GM23338 (cell line): ENCODE results near the gene KRT31. TPM values are rescaled to one million over a fixed set of nuclear protein-coding genes. Genes with fewer than 3 reads are reported as not detected.

Experiments used
- ATAC-seq: fragments of 200-7000 bp; cut with Tn5 transposase; 3 replicates; pipeline ENCODE4 v1.9.1; 2020
- DNase-seq: peaks from one replicate; pipeline ENCODE4 v3.0.0-alpha.2; 2015; ENCODE audit warnings: low spot score
- H2AFZ ChIP-seq: fragments of 200-600 bp; sonication (generic); 2 replicates; pipeline ENCODE4 v1.8.0; 2016; ENCODE audit warnings: antibody characterized with exemption, mild to moderate bottlenecking, moderate library complexity
- H3F3A ChIP-seq: fragments of 200-600 bp; sonication (generic); replicated peaks from 2 replicates; pipeline ENCODE4 v1.8.0; 2017; ENCODE audit warnings: antibody characterized with exemption, mixed run types, low read depth
- H3K27ac ChIP-seq: fragments of 200-600 bp; sonication (generic); 2 replicates; pipeline ENCODE4 v1.6.1; 2016; ENCODE audit warnings: low read depth
- H3K27me3 ChIP-seq: fragments of 200-600 bp; sonication (generic); 2 replicates; pipeline ENCODE4 v1.8.0; 2016; ENCODE audit warnings: mild to moderate bottlenecking, mixed run types, moderate library complexity; ENCODE audit not compliant: insufficient read depth
- H3K36me3 ChIP-seq: fragments of 200-600 bp; sonication (generic); 2 replicates; pipeline ENCODE4 v1.8.0; 2016; ENCODE audit warnings: mild to moderate bottlenecking; ENCODE audit not compliant: insufficient read depth
- H3K4me1 ChIP-seq: fragments of 200-600 bp; sonication (generic); 2 replicates; pipeline ENCODE4 v1.8.0; 2016; ENCODE audit warnings: mild to moderate bottlenecking, moderate library complexity; ENCODE audit not compliant: insufficient read depth
- H3K4me2 ChIP-seq: fragments of 200-600 bp; sonication (generic); 2 replicates; pipeline ENCODE4 v1.7.1; 2017; ENCODE audit warnings: mixed run types
- H3K4me3 ChIP-seq: fragments of 200-600 bp; sonication (generic); 2 replicates; pipeline ENCODE4 v1.6.1; 2016; ENCODE audit warnings: mixed run types
- H3K79me2 ChIP-seq: fragments of 200-600 bp; sonication (generic); replicated peaks from 2 replicates; pipeline ENCODE4 v1.8.0; 2017; ENCODE audit warnings: mild to moderate bottlenecking; ENCODE audit not compliant: insufficient read depth
- H3K9me2 ChIP-seq: fragments of 200-600 bp; sonication (generic); 2 replicates; pipeline ENCODE4 v1.8.0; 2017; ENCODE audit not compliant: insufficient read depth
- H4K20me1 ChIP-seq: fragments of 200-600 bp; sonication (generic); replicated peaks from 2 replicates; pipeline ENCODE4 v1.8.0; 2017; ENCODE audit warnings: mild to moderate bottlenecking; ENCODE audit not compliant: insufficient read depth
- H3K27ac Mint-ChIP-seq: 2 replicates; pipeline ENCODE4 v1.8.0; 2020; ENCODE audit warnings: inconsistent platforms, mild to moderate bottlenecking, moderate library complexity, mixed read lengths
- H3K27me3 Mint-ChIP-seq: 3 replicates; pipeline ENCODE4 v1.8.0; 2022; ENCODE audit warnings: low read depth, mild to moderate bottlenecking, moderate library complexity, mixed read lengths, inconsistent platforms; ENCODE audit not compliant: insufficient read depth, poor library complexity
- H3K36me3 Mint-ChIP-seq: 3 replicates; pipeline ENCODE4 v1.8.0; 2021; ENCODE audit warnings: low read depth, mild to moderate bottlenecking, inconsistent platforms, moderate library complexity, mixed read lengths
- H3K4me1 Mint-ChIP-seq: 3 replicates; pipeline ENCODE4 v1.8.0; 2020; ENCODE audit warnings: mild to moderate bottlenecking, inconsistent platforms, mixed read lengths
- H3K4me3 Mint-ChIP-seq: 3 replicates; pipeline ENCODE4 v1.8.0; 2021; ENCODE audit warnings: moderate library complexity, mild to moderate bottlenecking, inconsistent platforms, mixed read lengths
- H3K9me3 Mint-ChIP-seq: 3 replicates; pipeline ENCODE4 v1.8.0; 2020; ENCODE audit warnings: moderate library complexity, mild to moderate bottlenecking, inconsistent platforms, mixed read lengths
- CTCF ChIP-seq, 2 experiments: fragments of 200-600 bp in 1 of 2; sonication (generic) in 1 of 2; conservative IDR thresholded peaks; 2 replicates each; pipeline versions ENCODE4 v1.5.1 to v1.6.1; 2016 to 2017; ENCODE audit warnings: antibody characterized with exemption in 2 of 2, low read depth in 2 of 2, mild to moderate bottlenecking in 2 of 2, moderate library complexity in 1 of 2
- ETS1 ChIP-seq: IDR thresholded peaks from 2 replicates; pipeline ENCODE4 v1.6.1; 2016; ENCODE audit warnings: antibody characterized with exemption
- EZH2phosphoT487 ChIP-seq: fragments of 200-600 bp; sonication (generic); IDR thresholded peaks from one replicate; pipeline ENCODE4 v1.8.1; 2018; ENCODE audit warnings: antibody characterized with exemption; ENCODE audit not compliant: unreplicated experiment
- REST ChIP-seq: IDR thresholded peaks from one replicate; pipeline ENCODE4 v1.6.1; 2018; ENCODE audit warnings: antibody characterized with exemption; ENCODE audit not compliant: unreplicated experiment
- ZNF462 ChIP-seq: fragments of 250-450 bp; sonication (Bioruptor Pico); IDR thresholded peaks from 2 replicates; pipeline ENCODE4 v1.5.0; 2020; ENCODE audit warnings: mild to moderate bottlenecking, moderate library complexity
- polyA plus RNA-seq: library from polyadenylated mRNA; unstranded; fragments of >200 nt; fragmentation: Nextera tagmentation; extraction: Ambion mirVana; gene quantifications from 2 replicates; pipeline ENCODE4 v1.2.1, GENCODE V29; 2016
- total RNA-seq: library from RNA; depleted of rRNA; stranded (reverse); fragments of >200 nt; shearing (Covaris generic); gene quantifications from 2 replicates; pipeline ENCODE4 v1.2.3, GENCODE V29; 2014

Gene KRT31
- total and polyA plus RNA-seq, 2 experiments from 2014 or later, result not detected

GRCh38 chr17:41418116-41418860, 20.9 kb upstream of the KRT31 start (continued):
- no peak for TF ChIP-seq REST

- peak; percentile 22; the same call in 1 of the 2 replicates for TF ChIP-seq ZNF462 (CRISPR knock-in tag)
- TF ChIP-seq ETS1, result no peak
- TF ChIP-seq EZH2phosphoT487, result no peak
- TF ChIP-seq REST, result no peak
- peak; percentile 67 to 76 for TF ChIP-seq CTCF (conservative IDR thresholded peaks at IDR 0.05; ENCODE audit: low read depth in 2 of 2)
- peaks cover 21% of the 10 kb centered on the region for H3K4me1 Mint-ChIP-seq
- H3K4me3 Mint-ChIP-seq, result no peak overlapping the region
- no peaks in the 10 kb centered on the region for H3K9me3 Mint-ChIP-seq
- Histone ChIP-seq H3K27ac (no peak overlapping the region), H4K20me1 (no peaks in the 10 kb centered on the region), H3K4me2 (no peak overlapping the region), H3K79me2 (no peaks in the 10 kb centered on the region), H3F3A (no peaks in the 10 kb centered on the region), H3K27me3 (no peaks in the 10 kb centered on the region), H3K36me3 (no peaks in the 10 kb centered on the region), H3K4me3 (no peak overlapping the region), H3K9me2 (peaks cover 11% of the 10 kb centered on the region), H3K4me1 (peaks cover 7% of the 10 kb centered on the region; the same call in 1 of the 2 replicates), H2AFZ (peak overlapping the region; percentile 86; the same call in 1 of the 2 replicates)
- DNase-seq, result peak; percentile 79
- no peaks in the 10 kb centered on the region for H3K36me3 Mint-ChIP-seq
- no peaks in the 10 kb centered on the region for H3K27me3 Mint-ChIP-seq
- peak; percentile 98 for ATAC-seq
- H3K27ac Mint-ChIP-seq, result no peak overlapping the region
Observed at GRCh38 chr17:41417576-41418015, 20.2 kb upstream of the KRT31 start.
